Muscle of back (tissue), 11 donors: Measurements from ENCODE around the gene ASIC1. TPM values are rescaled to one million over a fixed set of nuclear protein-coding genes. Genes with fewer than 3 reads are reported as not detected.
A peak's percentile ranks its signal among the peaks of the same experiment; 100 is the strongest.

ENCODE experiments used
- DNase-seq, 3 donors: peaks; one replicate each; pipeline versions ENCODE4 v3.0.0 to v3.0.0-alpha.2; 2013
- polyA plus RNA-seq, 10 donors: library from polyadenylated mRNA; unstranded; fragments of 120-200 nt; gene quantifications; one replicate each; pipeline ENCODE4 v1.2.1, GENCODE V29; 2013; ENCODE audit not compliant: insufficient read length in 10 of 10

The ASIC1 gene
- polyA plus RNA-seq, 10 donors, result 7.7 to 15.1 (median 10.0) TPM

DNA sequence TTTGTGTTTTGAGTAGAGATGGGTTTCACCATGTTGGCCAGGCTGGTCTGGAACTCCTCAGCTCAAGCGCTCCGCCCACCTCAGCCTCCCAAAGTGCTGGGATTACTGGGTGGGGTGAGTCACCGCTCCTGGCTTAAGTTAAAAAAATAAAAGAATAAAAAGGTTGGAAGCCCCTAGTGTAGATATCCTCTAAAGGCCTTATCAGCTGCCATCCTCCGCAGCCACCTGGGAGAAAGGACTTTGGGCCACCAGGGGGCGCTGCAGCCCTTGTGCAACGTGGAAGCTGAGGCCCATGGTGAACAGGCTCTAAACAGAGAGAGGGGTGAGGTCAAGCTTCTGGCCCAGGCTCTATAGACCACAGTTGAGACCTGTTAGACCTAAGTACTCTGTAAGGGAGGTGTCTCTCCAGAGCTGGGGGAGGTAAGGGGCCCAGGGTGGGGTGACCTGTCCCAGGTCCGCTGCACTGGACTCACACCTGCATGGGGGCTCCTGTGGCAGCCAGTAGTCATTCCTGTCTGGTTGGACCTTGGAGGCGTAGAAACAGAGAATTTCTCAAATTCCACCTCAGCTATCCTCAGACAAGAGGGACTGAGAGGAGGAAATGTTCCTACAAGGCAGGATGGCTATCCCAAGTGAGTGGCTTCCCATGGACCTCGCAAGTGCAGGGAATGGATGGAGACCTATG is 18.1 kb upstream of the ASIC1 start:
- DNase-seq, result peak in 2 of 3 donors; percentile 59 to 76

GRCh38 chr12:50040657-50041056 is 16.7 kb upstream of the ASIC1 start:
- DNase-seq, result no peak

- DNase-seq, result no peak
These were observed 16.1 kb upstream of the ASIC1 start for GRCh38 chr12:50041062-50041860.

DNA sequence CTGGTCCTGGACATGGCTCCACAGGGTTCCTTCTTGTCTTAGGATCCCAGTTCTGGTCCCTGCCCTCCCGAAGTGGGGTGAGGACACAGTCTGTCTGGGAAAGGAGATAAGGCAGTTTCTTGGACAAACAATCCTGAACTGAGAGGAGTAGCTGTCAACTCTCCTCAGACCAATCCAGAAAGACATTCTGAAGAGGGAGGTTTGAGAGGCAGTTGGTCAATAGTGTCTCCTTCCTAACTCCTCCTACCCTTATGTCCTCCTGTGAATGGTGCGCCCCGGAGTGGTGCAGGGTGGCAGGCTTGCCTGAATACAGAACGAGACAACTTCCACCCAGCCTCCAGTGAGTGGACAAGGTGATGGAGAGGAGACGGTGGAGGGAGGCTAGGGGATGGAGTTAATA is 15.4 kb upstream of the ASIC1 start:
- DNase-seq, result no peak

DNA sequence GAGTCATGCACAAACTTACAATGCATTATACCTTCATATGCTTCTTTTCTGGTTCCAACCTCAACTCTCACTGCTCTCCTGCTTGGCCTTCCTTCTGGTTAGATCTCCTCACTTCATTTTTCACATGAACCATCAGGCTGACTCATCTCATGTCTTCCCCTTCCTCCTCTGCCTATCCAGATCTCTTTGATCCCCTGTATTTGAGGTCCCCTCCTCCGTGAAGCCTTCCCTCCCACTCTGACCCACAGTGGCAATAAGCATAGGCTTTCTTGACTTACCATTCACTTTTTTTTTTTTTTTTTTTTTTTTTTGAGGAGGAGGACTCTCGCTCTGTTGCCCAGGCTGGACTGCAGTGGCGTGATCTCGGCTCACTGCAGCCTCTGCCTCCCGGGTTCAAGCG is 14.7 kb upstream of the ASIC1 start:
- no peak for DNase-seq

DNA sequence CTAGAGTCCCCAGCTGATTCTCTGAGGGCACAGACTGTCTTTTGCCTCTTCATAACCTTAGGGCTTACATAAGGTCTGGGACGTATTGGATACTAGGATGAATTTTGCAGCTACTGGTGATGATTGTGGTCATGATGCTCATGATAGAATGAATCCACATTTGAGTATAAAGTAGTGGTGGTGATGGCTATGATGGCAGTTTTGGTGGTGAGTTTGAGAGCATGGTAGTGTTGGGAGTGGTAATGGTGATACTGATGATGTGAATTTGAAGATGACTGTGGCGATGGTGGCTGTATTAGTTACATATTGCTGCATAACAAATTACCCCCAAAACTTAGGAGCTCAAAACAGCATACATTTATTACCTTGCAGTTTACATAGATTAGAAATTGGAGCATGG is 14.1 kb upstream of the ASIC1 start:
- DNase-seq, result no peak

- no peak for DNase-seq
These were observed 13.5 kb upstream of the ASIC1 start for GRCh38 chr12:50043854-50044253.

DNA sequence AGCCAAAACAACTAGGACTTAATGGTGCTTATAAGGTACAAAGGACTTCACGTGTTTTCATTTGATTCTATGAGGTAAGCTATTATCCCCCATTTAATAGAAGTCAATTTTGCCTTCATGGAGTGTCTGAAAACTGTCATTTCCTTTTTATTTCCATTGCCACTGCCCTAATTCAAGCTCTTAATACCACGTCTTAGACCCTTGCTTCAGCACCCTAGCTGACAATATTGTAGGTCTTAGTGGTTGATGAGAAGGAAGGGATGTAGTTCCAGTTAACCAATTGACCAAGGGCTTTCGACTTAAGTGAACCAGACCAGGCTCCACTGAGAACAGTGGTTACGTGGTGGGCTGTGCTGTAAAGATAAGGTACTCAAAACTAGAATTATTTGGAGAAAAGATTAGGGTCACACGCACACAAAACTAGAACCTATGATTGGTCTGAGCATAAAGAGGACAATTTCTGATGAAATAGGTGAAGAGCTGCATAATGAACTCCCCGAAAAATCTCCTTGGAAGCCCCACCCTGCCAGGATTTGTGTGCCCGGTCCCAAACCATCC is 9.6 kb upstream of the ASIC1 start:
- no peak for DNase-seq

- DNase-seq, result no peak
These were observed 7.9 kb upstream of the ASIC1 start for GRCh38 chr12:50049254-50050118.

DNA sequence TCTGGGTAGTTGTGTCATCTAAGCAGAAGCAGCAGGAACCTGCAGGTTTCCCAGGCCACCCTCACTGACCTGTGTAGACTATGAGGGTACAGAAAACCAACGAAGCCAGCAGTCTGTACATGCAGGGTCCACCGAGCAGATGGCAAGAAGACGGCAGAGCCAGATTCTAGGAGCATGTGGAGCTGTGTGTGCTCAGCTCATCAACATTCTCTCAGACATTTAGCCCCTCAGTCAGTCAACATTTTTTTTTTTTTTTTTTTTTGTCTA is 7.3 kb upstream of the ASIC1 start:
- no peak for DNase-seq

DNA sequence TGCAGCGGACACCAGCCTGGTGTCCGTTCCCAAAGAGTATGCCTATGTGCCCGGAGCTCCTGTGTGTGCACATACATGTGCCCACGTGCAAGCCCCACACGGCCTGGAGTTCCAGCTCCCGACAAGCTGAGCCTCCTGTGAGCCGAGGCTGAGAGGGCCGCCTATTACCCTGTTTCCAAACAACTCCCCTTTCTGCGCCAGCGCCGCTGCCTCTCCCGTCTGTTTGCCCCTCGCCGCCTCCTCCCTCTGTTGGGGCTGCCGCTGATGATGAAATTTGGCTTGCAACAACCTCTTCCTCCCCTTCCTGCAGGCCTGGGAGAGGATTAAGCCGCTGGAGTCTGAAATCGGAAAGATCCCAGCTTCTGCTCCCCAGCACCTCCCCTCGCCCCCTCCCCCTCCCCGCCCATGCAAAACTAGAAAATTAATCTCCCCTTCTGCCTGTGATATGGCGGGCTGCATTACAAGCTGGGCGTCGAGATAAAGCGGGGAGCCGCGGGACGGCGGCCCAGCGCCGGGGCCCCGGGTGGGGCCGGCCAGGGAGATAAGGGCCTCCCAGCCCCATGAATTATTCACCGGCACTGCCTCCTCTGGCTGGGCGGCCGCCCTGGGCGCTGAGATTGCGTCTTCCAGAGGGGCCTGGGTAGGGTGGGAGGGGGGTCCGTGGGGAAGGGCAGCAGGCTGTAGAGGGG is 6.8 kb upstream of the ASIC1 start:
- peak; percentile 48 to 87 (median 70) for DNase-seq

DNA sequence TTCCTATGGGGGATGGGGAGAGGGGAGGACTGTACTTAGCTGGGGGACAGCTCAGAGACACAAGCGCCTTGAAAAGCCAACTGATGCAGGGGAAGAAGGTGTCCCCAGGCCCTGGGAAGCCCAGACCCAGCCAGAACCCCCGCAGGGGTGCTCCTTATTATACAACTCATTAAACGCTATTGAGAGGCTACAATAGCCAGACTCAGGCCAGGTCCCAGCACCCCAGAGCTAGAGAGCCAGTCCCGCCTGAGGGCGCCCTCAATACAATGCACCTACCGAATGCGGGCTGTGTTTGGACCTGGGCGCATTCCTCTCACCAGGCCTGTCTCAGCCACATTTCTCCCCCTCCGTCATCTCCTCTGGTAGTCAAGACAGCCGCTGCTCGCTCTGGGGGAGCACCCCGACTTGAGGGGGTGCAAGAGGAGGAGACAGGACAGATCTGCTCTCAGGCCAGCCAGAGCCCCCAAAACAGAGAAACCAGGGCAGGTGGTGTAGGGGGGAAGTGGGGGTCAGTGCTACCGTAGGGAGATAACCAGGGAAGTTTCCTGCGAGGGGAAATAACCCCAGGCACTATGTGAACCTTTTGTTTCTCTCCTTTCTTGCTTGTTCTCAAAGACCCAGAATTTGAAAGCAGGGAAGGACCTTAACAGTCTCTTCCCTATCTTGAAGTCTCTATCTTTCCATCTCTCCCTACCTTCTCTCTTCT is 6.1 kb upstream of the ASIC1 start:
- DNase-seq, result no peak

GRCh38 chr12:50052544-50052943 is 4.9 kb upstream of the ASIC1 start:
- DNase-seq, result no peak

DNA sequence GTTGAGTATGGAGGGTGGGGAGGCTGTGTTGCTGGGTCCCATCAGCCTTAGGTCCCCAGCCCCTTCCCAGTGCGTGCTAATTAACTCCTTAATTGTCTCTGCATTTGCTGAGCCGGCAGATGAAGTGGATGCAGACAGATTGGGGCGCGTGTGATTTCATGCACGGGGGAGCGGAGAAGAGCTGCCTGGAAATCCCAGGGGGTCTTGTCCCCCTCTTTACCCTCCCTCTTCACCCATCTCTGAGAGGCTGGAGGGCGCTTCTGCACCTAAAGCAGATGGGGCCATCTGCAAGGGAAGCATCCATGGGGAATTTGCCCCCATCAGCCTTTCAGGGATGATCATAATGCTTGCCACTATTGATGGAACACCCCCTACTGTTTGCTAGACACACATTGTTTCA is 4.4 kb upstream of the ASIC1 start:
- DNase-seq, result no peak

DNA sequence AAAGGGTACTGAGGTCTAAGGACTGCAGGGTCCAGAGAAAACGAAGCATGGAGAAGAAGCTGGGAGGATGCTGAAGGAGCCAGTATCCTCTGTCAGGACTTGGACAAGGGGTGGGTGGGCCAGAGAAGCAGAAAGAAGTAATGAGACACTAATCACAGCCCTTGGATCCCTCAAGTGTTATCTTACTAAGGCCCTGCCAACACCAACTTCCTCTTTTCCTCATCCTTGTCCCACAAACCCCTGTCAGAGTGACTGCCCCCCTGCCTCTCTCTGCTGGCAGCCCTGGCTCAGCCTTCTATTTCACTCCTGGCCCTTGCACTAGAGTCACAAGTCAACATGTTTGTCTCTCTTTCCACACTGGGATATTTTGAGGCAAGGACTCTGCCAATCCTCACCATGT is 3.8 kb upstream of the ASIC1 start:
- DNase-seq, result no peak

- DNase-seq, result peak in 1 of 3 donors; percentile 75
These were observed 1.4 kb upstream of the ASIC1 start for GRCh38 chr12:50055831-50056638.

GRCh38 chr12:50056639-50056976 is 788 bp upstream of the ASIC1 start:
- no peak for DNase-seq

DNA sequence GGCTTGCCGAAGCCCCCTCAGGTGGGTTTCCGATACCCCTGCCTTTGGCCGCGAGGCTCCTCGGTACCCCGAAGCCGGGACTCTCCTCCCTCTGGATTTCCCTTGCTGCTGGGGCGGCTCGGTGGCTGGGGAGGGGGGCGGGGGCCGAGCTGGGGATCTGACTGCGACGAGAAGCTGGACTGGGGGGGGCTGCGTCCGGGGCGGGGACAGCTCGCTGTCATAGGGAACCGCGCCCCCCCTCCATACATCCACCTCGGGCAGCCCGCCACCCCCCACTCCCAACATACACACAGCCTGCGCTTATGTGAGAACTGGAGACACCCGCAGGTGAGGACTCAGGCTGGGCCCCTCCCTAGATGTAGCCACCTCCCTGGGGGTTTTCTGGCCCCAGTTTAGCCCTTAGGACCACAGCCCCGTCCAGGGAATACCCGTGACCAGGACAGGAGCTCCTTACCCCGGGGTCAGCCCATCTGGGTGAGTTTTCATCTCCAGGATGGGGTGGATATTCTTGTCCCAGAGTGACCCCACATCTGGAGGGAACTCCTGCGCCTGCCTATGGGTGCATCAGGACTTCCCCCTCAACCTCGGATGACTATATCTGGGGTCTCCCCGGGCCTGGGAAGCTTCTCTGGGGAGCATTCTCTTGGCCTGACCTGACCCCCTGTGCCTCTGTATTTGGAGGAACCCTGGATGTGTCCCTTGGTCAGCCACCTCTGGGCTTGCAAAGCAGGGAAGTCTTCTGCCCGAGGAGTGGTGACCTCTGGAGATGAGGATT is 687 bp downstream of the ASIC1 start:
- peak in 1 of 3 donors; percentile 40 for DNase-seq

DNA sequence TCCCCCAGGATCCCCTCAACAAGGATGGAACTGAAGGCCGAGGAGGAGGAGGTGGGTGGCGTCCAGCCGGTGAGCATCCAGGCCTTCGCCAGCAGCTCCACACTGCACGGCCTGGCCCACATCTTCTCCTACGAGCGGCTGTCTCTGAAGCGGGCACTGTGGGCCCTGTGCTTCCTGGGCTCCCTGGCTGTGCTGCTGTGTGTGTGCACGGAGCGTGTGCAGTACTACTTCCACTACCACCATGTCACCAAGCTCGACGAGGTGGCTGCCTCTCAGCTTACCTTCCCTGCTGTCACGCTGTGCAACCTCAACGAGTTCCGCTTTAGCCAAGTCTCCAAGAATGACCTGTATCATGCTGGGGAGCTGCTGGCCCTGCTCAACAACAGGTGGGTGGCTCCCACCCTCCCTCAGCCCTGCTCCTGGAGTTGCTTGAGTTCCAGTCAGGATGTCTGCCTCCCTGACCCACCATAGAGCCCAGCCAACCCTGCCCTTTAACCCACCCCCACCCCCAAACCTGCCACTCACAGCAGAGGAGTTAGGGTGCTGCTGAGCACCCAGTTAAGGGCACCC is 1.4 kb downstream of the ASIC1 start:
- DNase-seq, result no peak
